HepG2 (cell line): ENCODE results near the gene CYP17A1. TPM values are rescaled to one million over a fixed set of nuclear protein-coding genes. Genes with fewer than 3 reads are reported as not detected.

Experiments
- ARID3A ChIP-seq: IDR thresholded peaks from 2 replicates; pipeline ENCODE4 v1.6.1; 2012; ENCODE audit warnings: low read depth, low read length, improper control_type of control experiment
- ATF6 ChIP-seq: sonication (generic); formaldehyde crosslinking; conservative IDR thresholded peaks from 2 replicates; pipeline ENCODE4 v1.4.0; 2020; ENCODE audit warnings: missing genetic modification reagents
- CBFB ChIP-seq: sonication (generic); formaldehyde crosslinking; IDR thresholded peaks from 2 replicates; pipeline ENCODE4 v1.4.0; 2020; ENCODE audit warnings: missing genetic modification reagents
- MXI1 ChIP-seq: IDR thresholded peaks from 3 replicates; pipeline ENCODE4 v1.6.1; 2012; ENCODE audit warnings: low read depth, low read length, inconsistent platforms, borderline replicate concordance
- PATZ1 ChIP-seq: sonication (generic); formaldehyde crosslinking; IDR thresholded peaks from 2 replicates; pipeline ENCODE4 v1.4.0; 2020; ENCODE audit warnings: missing genetic modification reagents
- SKIL ChIP-seq: sonication (generic); formaldehyde crosslinking; IDR thresholded peaks from 2 replicates; pipeline ENCODE4 v1.8.0; 2022; ENCODE audit warnings: missing genetic modification reagents, mild to moderate bottlenecking, moderate library complexity, borderline replicate concordance
- SOX5 ChIP-seq: IDR thresholded peaks from 2 replicates; pipeline ENCODE4 v1.6.1; 2016; ENCODE audit warnings: borderline replicate concordance
- TOPORS ChIP-seq: sonication (generic); formaldehyde crosslinking; IDR thresholded peaks from 2 replicates; pipeline ENCODE4 v1.8.0; 2023; ENCODE audit warnings: mild to moderate bottlenecking, missing genetic modification reagents
- ZBTB40 ChIP-seq, 2 experiments: fragments of 450-650 bp in 1 of 2; sonication (generic) in 1 of 2; formaldehyde crosslinking in 1 of 2; IDR thresholded peaks; 2 replicates each; pipeline versions ENCODE4 v1.6.1 to v1.8.0; 2016 to 2022; ENCODE audit warnings: antibody characterized with exemption in 1 of 2, mild to moderate bottlenecking in 1 of 2, missing genetic modification reagents in 1 of 2
- ZNF546 ChIP-seq: sonication (generic); formaldehyde crosslinking; conservative IDR thresholded peaks from 2 replicates; pipeline ENCODE4 v1.8.1; 2023; ENCODE audit warnings: mild to moderate bottlenecking, missing genetic modification reagents
- ZNF589 ChIP-seq: sonication (generic); formaldehyde crosslinking; conservative IDR thresholded peaks from 2 replicates; pipeline ENCODE4 v1.8.0; 2022; ENCODE audit warnings: mild to moderate bottlenecking, moderate library complexity, missing genetic modification reagents
- polyA plus RNA-seq, 8 experiments: library from polyadenylated mRNA; depleted of rRNA in 3 of 8; stranded (reverse) in 7 of 8; unstranded in 1 of 8; fragments of >200 nt; fragmentation: Illumina TruSeq in 4 of 8; extraction: Trizol in 4 of 8; gene quantifications; 2 replicates each; pipeline versions ENCODE4 v1.2.1 to v1.2.3, GENCODE V29; 2011 to 2016; ENCODE audit warnings: low read depth in 4 of 8, missing spikeins in 1 of 8, mixed read lengths in 1 of 8; ENCODE audit not compliant: insufficient read depth in 1 of 8
- total RNA-seq, 5 experiments: library from RNA; depleted of rRNA; stranded (reverse); fragments of >200 nt; fragmentation: Illumina TruSeq; extraction: Trizol; gene quantifications; 2 replicates each; pipeline ENCODE4 v1.2.3, GENCODE V29; 2016; ENCODE audit warnings: low read depth in 1 of 5

CYP17A1 gene
- total and polyA plus RNA-seq, 2 of the 13 experiments (the other 11 are each of a cell fraction or from before 2014, with no cell fraction given), result 0.13 to 1.1 TPM

- TF ChIP-seq SKIL (CRISPR knock-in tag) (peak; percentile 66), ARID3A (peak; percentile 96), SOX5 (CRISPR knock-in tag) (peak; percentile 84), ATF6 (CRISPR knock-in tag) (no peak), CBFB (CRISPR knock-in tag) (no peak), TOPORS (CRISPR knock-in tag) (0 out of 2 replicates have a peak, but pooled peaks have one; percentile 35), MXI1 (peak; percentile 89; the same call in 2 of the 3 replicates), PATZ1 (CRISPR knock-in tag) (peak; percentile 35; the same call in 1 of the 2 replicates), ZNF546 (CRISPR knock-in tag) (0 out of 2 replicates have a peak, but pooled peaks have one; percentile 44), ZNF589 (CRISPR knock-in tag) (peak; percentile 87; the same call in 1 of the 2 replicates), ZBTB40 (IDR thresholded peaks at IDR 0.05) (no peak), ZBTB40 (CRISPR knock-in tag; IDR thresholded peaks at IDR 0.05) (peak; percentile 75; the same call in 1 of the 2 replicates)
These were observed 12.9 kb upstream of the CYP17A1 start (continued) for GRCh38 chr10:102850025-102850518.
